HL-60 (cell line): ENCODE measurements around the gene MACF1.

Experiments used
- DNase-seq, 2 experiments: peaks; one replicate each; pipeline ENCODE4 v3.0.0-alpha.2; 2010 to 2020; ENCODE audit warnings: low read depth in 1 of 2, low spot score in 1 of 2
- H3K27ac ChIP-seq: fragments of 250-450 bp; sonication (Bioruptor Pico); replicated peaks from 2 replicates; pipeline ENCODE4 v1.5.1; 2020; ENCODE audit warnings: mild to moderate bottlenecking, moderate library complexity
- H3K27me3 ChIP-seq: fragments of 250-450 bp; sonication (Bioruptor Pico); 2 replicates; pipeline ENCODE4 v1.5.1; 2021; ENCODE audit warnings: mild to moderate bottlenecking, moderate library complexity; ENCODE audit not compliant: insufficient read depth, poor library complexity, severe bottlenecking
- H3K4me3 ChIP-seq: replicated peaks from 2 replicates; pipeline ENCODE4 v1.5.1; 2011; ENCODE audit warnings: mild to moderate bottlenecking, control low read depth, low read length; ENCODE audit not compliant: insufficient read depth
- GABPA ChIP-seq: IDR thresholded peaks from 2 replicates; pipeline ENCODE4 v1.6.1; 2012; ENCODE audit warnings: low read depth
- POLR2AphosphoS5 ChIP-seq: IDR thresholded peaks from 2 replicates; pipeline ENCODE4 v1.6.1; 2012; ENCODE audit warnings: low read depth
- SPI1 ChIP-seq: IDR thresholded peaks from 2 replicates; pipeline ENCODE4 v1.6.1; 2012; ENCODE audit warnings: low read depth, mild to moderate bottlenecking, borderline replicate concordance
- TF ChIP-seq, protein P1 (sequence below): IDR thresholded peaks from 2 replicates; pipeline ENCODE4 v1.6.1; 2012; ENCODE audit warnings: low read depth; ENCODE audit not compliant: insufficient replicate concordance
- TF ChIP-seq, protein P2 (sequence below): IDR thresholded peaks from one replicate; pipeline ENCODE4 v1.5.1; 2011; ENCODE audit warnings: low read length, control low read depth, inconsistent platforms; ENCODE audit not compliant: insufficient read depth

Gene MACF1

DNA sequence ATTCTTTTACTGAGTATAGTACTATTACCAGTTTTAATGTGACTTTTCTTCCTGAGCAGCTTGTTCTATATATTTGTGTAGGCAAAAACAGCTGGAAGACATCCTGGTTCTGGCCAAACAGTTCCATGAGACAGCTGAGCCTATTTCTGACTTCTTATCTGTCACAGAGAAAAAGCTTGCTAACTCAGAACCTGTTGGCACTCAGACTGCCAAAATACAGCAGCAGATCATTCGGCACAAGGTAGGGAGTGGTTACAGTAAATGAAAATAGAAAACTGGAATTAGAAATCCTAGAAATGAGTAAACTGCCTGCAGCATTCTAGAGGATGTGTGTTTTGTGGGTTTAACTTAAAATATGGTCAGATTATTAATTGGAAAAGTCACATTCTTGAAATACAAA lies 222.9 kb downstream of the MACF1 start:
- H3K27ac ChIP-seq: no peak overlapping the region
- TF ChIP-seq, protein P1, sequence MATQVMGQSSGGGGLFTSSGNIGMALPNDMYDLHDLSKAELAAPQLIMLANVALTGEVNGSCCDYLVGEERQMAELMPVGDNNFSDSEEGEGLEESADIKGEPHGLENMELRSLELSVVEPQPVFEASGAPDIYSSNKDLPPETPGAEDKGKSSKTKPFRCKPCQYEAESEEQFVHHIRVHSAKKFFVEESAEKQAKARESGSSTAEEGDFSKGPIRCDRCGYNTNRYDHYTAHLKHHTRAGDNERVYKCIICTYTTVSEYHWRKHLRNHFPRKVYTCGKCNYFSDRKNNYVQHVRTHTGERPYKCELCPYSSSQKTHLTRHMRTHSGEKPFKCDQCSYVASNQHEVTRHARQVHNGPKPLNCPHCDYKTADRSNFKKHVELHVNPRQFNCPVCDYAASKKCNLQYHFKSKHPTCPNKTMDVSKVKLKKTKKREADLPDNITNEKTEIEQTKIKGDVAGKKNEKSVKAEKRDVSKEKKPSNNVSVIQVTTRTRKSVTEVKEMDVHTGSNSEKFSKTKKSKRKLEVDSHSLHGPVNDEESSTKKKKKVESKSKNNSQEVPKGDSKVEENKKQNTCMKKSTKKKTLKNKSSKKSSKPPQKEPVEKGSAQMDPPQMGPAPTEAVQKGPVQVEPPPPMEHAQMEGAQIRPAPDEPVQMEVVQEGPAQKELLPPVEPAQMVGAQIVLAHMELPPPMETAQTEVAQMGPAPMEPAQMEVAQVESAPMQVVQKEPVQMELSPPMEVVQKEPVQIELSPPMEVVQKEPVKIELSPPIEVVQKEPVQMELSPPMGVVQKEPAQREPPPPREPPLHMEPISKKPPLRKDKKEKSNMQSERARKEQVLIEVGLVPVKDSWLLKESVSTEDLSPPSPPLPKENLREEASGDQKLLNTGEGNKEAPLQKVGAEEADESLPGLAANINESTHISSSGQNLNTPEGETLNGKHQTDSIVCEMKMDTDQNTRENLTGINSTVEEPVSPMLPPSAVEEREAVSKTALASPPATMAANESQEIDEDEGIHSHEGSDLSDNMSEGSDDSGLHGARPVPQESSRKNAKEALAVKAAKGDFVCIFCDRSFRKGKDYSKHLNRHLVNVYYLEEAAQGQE: no peak
- no peak for TF ChIP-seq POLR2AphosphoS5
- no peak for TF ChIP-seq SPI1
- TF ChIP-seq, protein P2, sequence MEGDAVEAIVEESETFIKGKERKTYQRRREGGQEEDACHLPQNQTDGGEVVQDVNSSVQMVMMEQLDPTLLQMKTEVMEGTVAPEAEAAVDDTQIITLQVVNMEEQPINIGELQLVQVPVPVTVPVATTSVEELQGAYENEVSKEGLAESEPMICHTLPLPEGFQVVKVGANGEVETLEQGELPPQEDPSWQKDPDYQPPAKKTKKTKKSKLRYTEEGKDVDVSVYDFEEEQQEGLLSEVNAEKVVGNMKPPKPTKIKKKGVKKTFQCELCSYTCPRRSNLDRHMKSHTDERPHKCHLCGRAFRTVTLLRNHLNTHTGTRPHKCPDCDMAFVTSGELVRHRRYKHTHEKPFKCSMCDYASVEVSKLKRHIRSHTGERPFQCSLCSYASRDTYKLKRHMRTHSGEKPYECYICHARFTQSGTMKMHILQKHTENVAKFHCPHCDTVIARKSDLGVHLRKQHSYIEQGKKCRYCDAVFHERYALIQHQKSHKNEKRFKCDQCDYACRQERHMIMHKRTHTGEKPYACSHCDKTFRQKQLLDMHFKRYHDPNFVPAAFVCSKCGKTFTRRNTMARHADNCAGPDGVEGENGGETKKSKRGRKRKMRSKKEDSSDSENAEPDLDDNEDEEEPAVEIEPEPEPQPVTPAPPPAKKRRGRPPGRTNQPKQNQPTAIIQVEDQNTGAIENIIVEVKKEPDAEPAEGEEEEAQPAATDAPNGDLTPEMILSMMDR: no peak
- no peak for TF ChIP-seq GABPA
- DNase-seq: no peak
- H3K4me3 ChIP-seq: no peak overlapping the region
- no peaks in the 10 kb centered on the region for H3K27me3 ChIP-seq

GRCh38 chr1:39427912-39428311 lies 223.4 kb downstream of the MACF1 start:
- no peak for DNase-seq
- H3K27me3 ChIP-seq: no peaks in the 10 kb centered on the region
- no peak overlapping the region for H3K27ac ChIP-seq
- H3K4me3 ChIP-seq: no peak overlapping the region
- TF ChIP-seq POLR2AphosphoS5 (no peak), SPI1 (no peak), GABPA (no peak)
- TF ChIP-seq, protein P2: no peak
- TF ChIP-seq, protein P1: no peak

- Histone ChIP-seq H3K27me3 (no peaks in the 10 kb centered on the region), H3K27ac (no peak overlapping the region), H3K4me3 (no peak overlapping the region)
- DNase-seq: no peak
- TF ChIP-seq GABPA (no peak), SPI1 (no peak), POLR2AphosphoS5 (no peak)
- TF ChIP-seq, protein P1: no peak
- TF ChIP-seq, protein P2: no peak
Observed at GRCh38 chr1:39431927-39432326, 227.4 kb downstream of the MACF1 start.
